Measurements from ENCODE around the gene PCK2.
"Not testable (repeated sequence)": the region's sequence is repeated elsewhere in the genome, so short reads cannot be mapped to it uniquely, and the experiment has no call there.

DNA sequence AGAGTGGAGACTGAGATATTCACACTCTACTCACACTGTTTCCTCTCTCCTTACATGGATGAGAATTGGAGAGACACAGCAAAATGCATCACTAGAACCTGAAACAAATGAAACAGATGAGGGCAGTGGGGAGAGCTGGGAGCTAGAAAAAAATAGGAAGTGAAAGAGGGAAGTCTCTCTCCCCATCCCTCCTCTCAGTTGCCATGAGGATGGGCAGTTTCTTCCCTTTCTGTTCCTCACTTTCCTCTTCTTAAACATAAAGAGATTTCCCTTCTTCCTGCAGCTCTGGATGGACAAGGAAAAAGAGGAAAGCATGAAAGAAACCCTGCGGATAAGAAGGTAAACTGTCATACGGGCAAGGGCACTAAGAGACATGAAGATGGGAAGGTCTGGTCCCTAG lies 45.1 kb upstream of the PCK2 start:
- not testable (repeated sequence) for TF ChIP-seq CTCF (IDR thresholded peaks at IDR 0.05; ENCODE audit: low read depth, low read length); POLR2A (IDR thresholded peaks at IDR 0.05; ENCODE audit: extremely low read depth, insufficient read length); MYC (IDR thresholded peaks at IDR 0.05; ENCODE audit: low read depth, low read length); MAX (IDR thresholded peaks at IDR 0.05; ENCODE audit: low read depth, low read length)
